ENCODE data around the gene CLEC2D. TPM values are rescaled to one million over a fixed set of nuclear protein-coding genes. Genes with fewer than 3 reads are reported as not detected.

Gene CLEC2D
- total RNA-seq, 1 experiment from 2014 or later, result 1.9 TPM

GRCh38 chr12:9721394-9722092, 52.0 kb downstream of the CLEC2D start:
- TF ChIP-seq SRF (IDR thresholded peaks at IDR 0.05; ENCODE audit: low read depth), result no peak
- no peak for TF ChIP-seq ZBTB33 (IDR thresholded peaks at IDR 0.05; ENCODE audit: extremely low read depth, insufficient replicate concordance, low read length)
- TF ChIP-seq MAX (IDR thresholded peaks at IDR 0.05), result no peak
- peak; percentile 48; the same call in 1 of the 2 replicates for TF ChIP-seq CEBPB (IDR thresholded peaks at IDR 0.05; ENCODE audit: low read depth)
- TF ChIP-seq TCF7L2 (IDR thresholded peaks at IDR 0.05; ENCODE audit: borderline replicate concordance, extremely low read depth, insufficient read depth, insufficient read length), result no peak
- no peak for TF ChIP-seq RAD21 (IDR thresholded peaks at IDR 0.05; ENCODE audit: low read depth)
- no peak for TF ChIP-seq EGR1 (IDR thresholded peaks at IDR 0.05; ENCODE audit: low read depth)
- TF ChIP-seq CTCF (IDR thresholded peaks at IDR 0.05 in 2 of 3, conservative IDR thresholded peaks at IDR 0.05 in 1 of 3; ENCODE audit: borderline replicate concordance in 1 of 3, insufficient read depth in 1 of 3, low read depth in 2 of 3, low read length in 2 of 3), result no peak
- no peak overlapping the region for H3K4me2 ChIP-seq (ENCODE audit: low read length)
- H3K79me2 ChIP-seq (ENCODE audit: insufficient read depth, low read length), result no peaks in the 10 kb centered on the region
- no peaks in the 10 kb centered on the region for H3K4me1 ChIP-seq (ENCODE audit: control insufficient read depth in 1 of 2, insufficient read depth in 2 of 2, low read length in 2 of 2)
- POLR2A ChIA-PET, result no interaction called here
- H3K4me3 ChIP-seq (replicated peaks in 1 of 2; ENCODE audit: low read depth in 1 of 2, low read length in 2 of 2), result no peak overlapping the region
- DNase-seq (ENCODE audit: low read depth, low spot score), result no peak
- no peak for ATAC-seq
- RAD21 ChIA-PET (ENCODE audit: low non-redundant PET in 1 of 2, low total read pairs in 2 of 2, uncharacterized antibody in 2 of 2, unreplicated experiment in 2 of 2), result no interaction called here
- no peaks in the 10 kb centered on the region for H3K9me3 ChIP-seq (ENCODE audit: control insufficient read depth in 1 of 2, insufficient read depth in 1 of 2, low read depth in 1 of 2, low read length in 2 of 2)
- BruUV-seq (replicated peaks), result no TSS peak
- no peak overlapping the region for H3K27ac ChIP-seq (ENCODE audit: low read depth, low read length)
- intact Hi-C loops (cut with micrococcal nuclease), result no loop called here
- H4K20me1 ChIP-seq (ENCODE audit: insufficient read depth), result no peaks in the 10 kb centered on the region
- no peaks in the 10 kb centered on the region for H3K36me3 ChIP-seq (ENCODE audit: control insufficient read depth in 1 of 2, insufficient read depth in 2 of 2, low read length in 2 of 2)
- H2AFZ ChIP-seq (ENCODE audit: low read depth, low read length, poor library complexity, severe bottlenecking), result no peak overlapping the region
- peaks cover 50% of the 10 kb centered on the region for H3K27me3 ChIP-seq (ENCODE audit: insufficient read depth, low read length)
- CTCF ChIA-PET, result interaction anchor here (0.8 to 2.2 kb wide), 2 partner anchors 14 to 21 kb away, joined by 3 to 8 read pairs; no protein-coding TSS in a partner anchor
- no peaks in the 10 kb centered on the region for H3K9me2 ChIP-seq (ENCODE audit: insufficient read depth)
- H3K9ac ChIP-seq (ENCODE audit: low read length), result no peak overlapping the region
